Prostate gland (tissue), 2 donors: ENCODE results near the gene OSCP1. TPM values are rescaled to one million over a fixed set of nuclear protein-coding genes. Genes with fewer than 3 reads are reported as not detected.

ENCODE experiments used
- DNase-seq: peaks from one replicate; pipeline ENCODE4 v3.0.0-alpha.2; 2019; ENCODE audit warnings: low spot score
- H3K27ac ChIP-seq, 2 donors: fragments of 200-600 bp; sonication (generic); 2 replicates each; pipeline ENCODE4 v1.5.1; 2017 to 2019
- H3K27me3 ChIP-seq: fragments of 200-600 bp; sonication (generic); replicated peaks from 2 replicates; pipeline ENCODE4 v1.5.1; 2019; ENCODE audit not compliant: insufficient read depth
- H3K36me3 ChIP-seq, 2 donors: fragments of 200-600 bp; sonication (generic); 1 replicate in 1 of 2; 2 replicates in 1 of 2; pipeline versions ENCODE4 v1.5.1 to v1.8.1; 2017 to 2019
- H3K4me1 ChIP-seq: fragments of 200-600 bp; sonication (generic); replicated peaks from 2 replicates; pipeline ENCODE4 v1.5.1; 2019
- H3K4me3 ChIP-seq, 2 donors: fragments of 200-600 bp; sonication (generic); 2 replicates each; pipeline ENCODE4 v1.5.1; 2017 to 2019
- H3K9me3 ChIP-seq: fragments of 200-600 bp; sonication (generic); 2 replicates; pipeline ENCODE4 v1.5.1; 2017
- POLR2A ChIP-seq: fragments of 450-650 bp; IDR thresholded peaks from one replicate; pipeline ENCODE4 v1.6.1; 2016; ENCODE audit warnings: antibody characterized with exemption, mild to moderate bottlenecking
- POLR2AphosphoS5 ChIP-seq: sonication (generic); formaldehyde crosslinking; IDR thresholded peaks from one replicate; pipeline ENCODE4 v1.6.1; 2017; ENCODE audit warnings: antibody characterized with exemption
- WGBS: methylation state at CpG from one replicate; pipeline ENCODE4 v1.1.5; 2018; 5-methylcytosine and 5-hydroxymethylcytosine counted together
- intact Hi-C: fragments of 100-400 bp; cut with DNase I; formaldehyde crosslinking; loops from one replicate; pipeline ENCODE4 v1.14.2; 2022
- total RNA-seq, 2 donors: library from RNA; depleted of rRNA; stranded (reverse); fragments of >200 nt; gene quantifications; one replicate each; pipeline ENCODE4 v1.1.0, GENCODE V29; 2016
- TF ChIP-seq, protein P1 (sequence below), 4 experiments: fragments of 200-600 bp in 2 of 4; fragments of 450-650 bp in 2 of 4; sonication (generic) in 2 of 4; IDR thresholded peaks; 1 replicate in 3 of 4; 2 replicates in 1 of 4; pipeline ENCODE4 v1.5.1; 2016 to 2019; ENCODE audit warnings: antibody characterized with exemption in 4 of 4, mild to moderate bottlenecking in 2 of 4, moderate library complexity in 2 of 4

The OSCP1 gene
- total RNA-seq, 2 donors from 2014 or later = 16.7 to 25.6 TPM

- intact Hi-C loops = loop anchor here (5.0 kb wide), 1 partner anchor 228 kb away; the partner anchor contains the start of gene MAP7D1
- Histone ChIP-seq H3K9me3 (no peaks in the 10 kb centered on the region), H3K4me3 (peak within 1 kb of the TSS; percentile 81 to 96), H3K27me3 (no peaks in the 10 kb centered on the region), H3K4me1 (peaks cover 19% of the 10 kb centered on the region), H3K27ac (peak within 1 kb of the TSS; percentile 98 to 99), H3K36me3 (no peaks in the 10 kb centered on the region)
- DNase-seq = peak; percentile 99
- peak; percentile 88 for TF ChIP-seq POLR2AphosphoS5
- TF ChIP-seq, protein P1, sequence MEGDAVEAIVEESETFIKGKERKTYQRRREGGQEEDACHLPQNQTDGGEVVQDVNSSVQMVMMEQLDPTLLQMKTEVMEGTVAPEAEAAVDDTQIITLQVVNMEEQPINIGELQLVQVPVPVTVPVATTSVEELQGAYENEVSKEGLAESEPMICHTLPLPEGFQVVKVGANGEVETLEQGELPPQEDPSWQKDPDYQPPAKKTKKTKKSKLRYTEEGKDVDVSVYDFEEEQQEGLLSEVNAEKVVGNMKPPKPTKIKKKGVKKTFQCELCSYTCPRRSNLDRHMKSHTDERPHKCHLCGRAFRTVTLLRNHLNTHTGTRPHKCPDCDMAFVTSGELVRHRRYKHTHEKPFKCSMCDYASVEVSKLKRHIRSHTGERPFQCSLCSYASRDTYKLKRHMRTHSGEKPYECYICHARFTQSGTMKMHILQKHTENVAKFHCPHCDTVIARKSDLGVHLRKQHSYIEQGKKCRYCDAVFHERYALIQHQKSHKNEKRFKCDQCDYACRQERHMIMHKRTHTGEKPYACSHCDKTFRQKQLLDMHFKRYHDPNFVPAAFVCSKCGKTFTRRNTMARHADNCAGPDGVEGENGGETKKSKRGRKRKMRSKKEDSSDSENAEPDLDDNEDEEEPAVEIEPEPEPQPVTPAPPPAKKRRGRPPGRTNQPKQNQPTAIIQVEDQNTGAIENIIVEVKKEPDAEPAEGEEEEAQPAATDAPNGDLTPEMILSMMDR (IDR thresholded peaks at IDR 0.05) = no peak
- peak; percentile 97 for TF ChIP-seq POLR2A
- WGBS = under 1% methylated on average over 72 of the region's 82 CpGs
Observed at GRCh38 chr1:36385410-36386264, 64.6 kb downstream of the OSCP1 start, which contains the start of gene STK40. TSS of gene STK40 (minus strand) at chr1:36385924. CDS start at chr1:36361332, 24,592 bp downstream.

- intact Hi-C loops = loop anchor here (5.0 kb wide), 1 partner anchor 227 kb away; the partner anchor contains the start of gene MAP7D1
- Histone ChIP-seq H3K27me3 (no peaks in the 10 kb centered on the region), H3K9me3 (no peaks in the 10 kb centered on the region), H3K36me3 (no peaks in the 10 kb centered on the region), H3K4me3 (peak overlapping the region; percentile 81 to 96), H3K27ac (peak overlapping the region; percentile 98 to 99), H3K4me1 (peaks cover 19% of the 10 kb centered on the region)
- DNase-seq = peak; percentile 74
- TF ChIP-seq, protein P1 (IDR thresholded peaks at IDR 0.05) = no peak
- peak; percentile 51 for TF ChIP-seq POLR2A
- TF ChIP-seq POLR2AphosphoS5 = peak; percentile 44
- under 1% methylated on average over 25 of the region's 25 CpGs for WGBS
Observed at GRCh38 chr1:36384542-36385409, 65.5 kb downstream of the OSCP1 start.

GRCh38 chr1:36383240-36383639 lies 67.0 kb downstream of the OSCP1 start:
- 94% methylated on average over 4 of the region's 4 CpGs for WGBS
- H3K27ac ChIP-seq = no peak overlapping the region
- H3K9me3 ChIP-seq = no peaks in the 10 kb centered on the region
- peaks cover 19% of the 10 kb centered on the region for H3K4me1 ChIP-seq
- H3K36me3 ChIP-seq = no peaks in the 10 kb centered on the region
- intact Hi-C loops = no loop called here
- TF ChIP-seq, protein P1 (IDR thresholded peaks at IDR 0.05) = no peak
- TF ChIP-seq POLR2A (no peak), POLR2AphosphoS5 (no peak)
- no peak overlapping the region for H3K4me3 ChIP-seq
- H3K27me3 ChIP-seq = no peaks in the 10 kb centered on the region
- no peak for DNase-seq

- H3K36me3 ChIP-seq = no peaks in the 10 kb centered on the region
- WGBS = 97% methylated on average over 4 of the region's 4 CpGs
- no peaks in the 10 kb centered on the region for H3K27me3 ChIP-seq
- no peak for DNase-seq
- intact Hi-C loops = no loop called here
- H3K4me3 ChIP-seq = no peak overlapping the region
- H3K4me1 ChIP-seq = peaks cover 19% of the 10 kb centered on the region
- no peak for TF ChIP-seq POLR2AphosphoS5
- no peaks in the 10 kb centered on the region for H3K9me3 ChIP-seq
- H3K27ac ChIP-seq = no peak overlapping the region
Observed at GRCh38 chr1:36382669-36383068, 67.6 kb downstream of the OSCP1 start.

DNA sequence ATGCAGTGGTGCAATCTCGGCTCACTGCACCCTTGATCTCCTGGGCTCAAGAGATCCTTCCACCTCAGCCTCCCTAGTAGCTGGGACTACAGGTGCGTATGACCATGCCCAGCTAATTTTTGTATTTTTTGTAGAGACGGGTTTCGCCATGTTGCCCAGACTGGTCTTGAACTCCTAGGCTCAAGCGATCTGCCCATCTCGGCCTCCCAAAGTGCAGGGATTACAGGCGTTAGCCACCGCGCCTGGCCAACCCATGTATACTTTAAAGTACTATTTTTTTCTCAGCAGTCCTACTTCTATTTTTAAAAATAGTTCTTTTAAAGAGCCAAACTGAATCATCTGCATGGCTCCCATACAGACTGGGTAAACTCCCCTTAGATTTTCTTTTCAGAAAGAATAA lies 68.0 kb downstream of the OSCP1 start:
- 92% methylated on average over 9 of the region's 9 CpGs for WGBS
- no peak for DNase-seq
- no peaks in the 10 kb centered on the region for H3K9me3 ChIP-seq
- H3K4me1 ChIP-seq = peaks cover 16% of the 10 kb centered on the region
- no peaks in the 10 kb centered on the region for H3K36me3 ChIP-seq
- TF ChIP-seq, protein P1 (IDR thresholded peaks at IDR 0.05) = no peak
- TF ChIP-seq POLR2AphosphoS5 (no peak), POLR2A (no peak)
- intact Hi-C loops = no loop called here
- no peaks in the 10 kb centered on the region for H3K27me3 ChIP-seq
- no peak overlapping the region for H3K27ac ChIP-seq
- no peak overlapping the region for H3K4me3 ChIP-seq
